ENCODE results near the gene SPATA32.

- TF ChIP-seq CTCF (conservative IDR thresholded peaks at IDR 0.05; ENCODE audit: low read depth in 2 of 2) (no peak), POLR2AphosphoS5 (IDR thresholded peaks at IDR 0.05; ENCODE audit: low read depth) (no peak), EZH2phosphoT487 (IDR thresholded peaks at IDR 0.05; ENCODE audit: unreplicated experiment) (no peak), CREB1 (CRISPR knock-in tag; IDR thresholded peaks at IDR 0.05; ENCODE audit: low read depth) (no peak), EZH2 (IDR thresholded peaks at IDR 0.05; ENCODE audit: low read depth, unreplicated experiment) (no peak), REST (IDR thresholded peaks at IDR 0.05; ENCODE audit: unreplicated experiment) (no peak), STAT1 (IDR thresholded peaks at IDR 0.05; ENCODE audit: unreplicated experiment) (no peak), JUNB (IDR thresholded peaks at IDR 0.05; ENCODE audit: unreplicated experiment) (no peak), ZNF462 (CRISPR knock-in tag; IDR thresholded peaks at IDR 0.05) (no peak), ZNF331 (CRISPR knock-in tag; IDR thresholded peaks at IDR 0.05; ENCODE audit: low read depth) (no peak)
These were observed 49.5 kb upstream of the SPATA32 start for GRCh38 chr17:45311401-45311759.
